PC-9 (cell line): Measurements from ENCODE around the gene STX2. TPM values are rescaled to one million over a fixed set of nuclear protein-coding genes. Genes with fewer than 3 reads are reported as not detected.

Source experiments
- BruUV-seq: library from RNA; stranded (reverse); fragments of 400-500 nt; replicated peaks from 2 replicates; lab custom pipeline; 2021; lab: Mats Ljungman, UMichigan
- CTCF ChIA-PET: fragments of 300-600 bp; sonication (Branson Sonifier 250); formaldehyde crosslinking; loops from one replicate; lab custom pipeline; 2022; ENCODE audit warnings: antibody characterized with exemption; lab: Charles Lee
- POLR2A ChIA-PET: fragments of 300-600 bp; sonication (Branson Sonifier 250); formaldehyde crosslinking; loops from one replicate; lab custom pipeline; 2022; ENCODE audit warnings: antibody characterized with exemption; ENCODE audit not compliant: unreplicated experiment; lab: Charles Lee
- DNase-seq, 2 experiments: peaks; one replicate each; pipeline versions ENCODE4 v3.0.0 to v3.0.0-alpha.2; 2015 to 2022; ENCODE audit warnings: mixed read lengths in 1 of 2
- H2AFZ ChIP-seq: fragments of 200-600 bp; sonication (generic); 2 replicates; pipeline ENCODE4 v1.8.1; 2017; ENCODE audit warnings: antibody characterized with exemption
- H3F3A ChIP-seq: fragments of 200-600 bp; sonication (generic); 2 replicates; pipeline ENCODE4 v1.8.1; 2017; ENCODE audit warnings: antibody characterized with exemption, mild to moderate bottlenecking, low read depth; ENCODE audit not compliant: insufficient read depth
- H3K27ac ChIP-seq: fragments of 200-600 bp; sonication (generic); 2 replicates; pipeline ENCODE4 v1.6.1; 2016; ENCODE audit warnings: mixed run types
- H3K27me3 ChIP-seq: fragments of 200-600 bp; sonication (generic); 2 replicates; pipeline ENCODE4 v1.6.1; 2016; ENCODE audit warnings: low read depth, mixed run types; ENCODE audit not compliant: insufficient read depth
- H3K36me3 ChIP-seq: fragments of 200-600 bp; sonication (generic); 2 replicates; pipeline ENCODE4 v1.6.1; 2016; ENCODE audit warnings: low read depth, mixed run types
- H3K4me1 ChIP-seq: fragments of 200-600 bp; sonication (generic); replicated peaks from 2 replicates; pipeline ENCODE4 v1.6.1; 2016; ENCODE audit warnings: mixed run types; ENCODE audit not compliant: insufficient read depth
- H3K4me2 ChIP-seq: fragments of 200-600 bp; sonication (generic); 2 replicates; pipeline ENCODE4 v1.6.1; 2017; ENCODE audit warnings: mixed run types
- H3K4me3 ChIP-seq: fragments of 200-600 bp; sonication (generic); 2 replicates; pipeline ENCODE4 v1.6.1; 2016; ENCODE audit warnings: mixed run types
- H3K79me2 ChIP-seq: fragments of 200-600 bp; sonication (generic); 2 replicates; pipeline ENCODE4 v1.6.1; 2017; ENCODE audit warnings: low read depth, mixed run types
- H3K9me2 ChIP-seq: fragments of 200-600 bp; sonication (generic); 2 replicates; pipeline ENCODE4 v1.8.1; 2017; ENCODE audit warnings: mild to moderate bottlenecking; ENCODE audit not compliant: insufficient read depth
- H3K9me3 ChIP-seq: fragments of 200-600 bp; sonication (generic); 2 replicates; pipeline ENCODE4 v1.8.1; 2016; ENCODE audit warnings: low read depth; ENCODE audit not compliant: insufficient read depth
- H4K20me1 ChIP-seq: fragments of 200-600 bp; sonication (generic); 2 replicates; pipeline ENCODE4 v1.8.1; 2017; ENCODE audit not compliant: insufficient read depth
- CTCF ChIP-seq: fragments of 200-600 bp; sonication (generic); conservative IDR thresholded peaks from 2 replicates; pipeline ENCODE4 v1.6.1; 2017; ENCODE audit warnings: mixed run types, antibody characterized with exemption, mild to moderate bottlenecking, moderate library complexity
- EZH2 ChIP-seq: fragments of 200-600 bp; sonication (generic); IDR thresholded peaks from 2 replicates; pipeline ENCODE4 v1.8.0; 2017; ENCODE audit warnings: antibody characterized with exemption, low read depth
- intact Hi-C: fragments of 100-400 bp; cut with micrococcal nuclease; formaldehyde crosslinking; loops from one replicate; pipeline ENCODE4 v1.10.0; 2022; ENCODE audit not compliant: unreplicated experiment
- total RNA-seq: library from RNA; stranded (reverse); gene quantifications from 2 replicates; pipeline ENCODE4 v1.2.3, GENCODE V29; 2021

The STX2 gene
- total RNA-seq, 1 experiment from 2014 or later = 9.7 TPM

GRCh38 chr12:130743176-130743575, 95.9 kb downstream of the STX2 start:
- no peaks in the 10 kb centered on the region for H3K36me3 ChIP-seq
- H3K4me3 ChIP-seq = no peak overlapping the region
- ChIA-PET POLR2A (no interaction called here), CTCF (no interaction called here)
- TF ChIP-seq CTCF = no peak
- H3K9me3 ChIP-seq = no peaks in the 10 kb centered on the region
- H3K27ac ChIP-seq = no peak overlapping the region
- no peaks in the 10 kb centered on the region for H3K79me2 ChIP-seq
- intact Hi-C loops = no loop called here
- no peaks in the 10 kb centered on the region for H3F3A ChIP-seq
- no TSS peak for BruUV-seq
- H2AFZ ChIP-seq = no peak overlapping the region
- DNase-seq = no peak
- H4K20me1 ChIP-seq = no peaks in the 10 kb centered on the region
- H3K4me1 ChIP-seq = no peaks in the 10 kb centered on the region
- no peaks in the 10 kb centered on the region for H3K9me2 ChIP-seq
- H3K27me3 ChIP-seq = peaks cover 69% of the 10 kb centered on the region
- H3K4me2 ChIP-seq = no peak overlapping the region

- Histone ChIP-seq H3K27ac (no peak overlapping the region), H3K9me3 (no peaks in the 10 kb centered on the region), H3K79me2 (no peaks in the 10 kb centered on the region), H3K4me2 (no peak overlapping the region), H3K27me3 (peaks cover 72% of the 10 kb centered on the region), H3F3A (no peaks in the 10 kb centered on the region), H3K9me2 (no peaks in the 10 kb centered on the region), H2AFZ (no peak overlapping the region), H3K4me3 (no peak overlapping the region), H4K20me1 (no peaks in the 10 kb centered on the region), H3K36me3 (no peaks in the 10 kb centered on the region), H3K4me1 (no peaks in the 10 kb centered on the region)
- intact Hi-C loops = no loop called here
- ChIA-PET CTCF (no interaction called here), POLR2A (no interaction called here)
- no TSS peak for BruUV-seq
- DNase-seq = no peak
- TF ChIP-seq CTCF = no peak
- TF ChIP-seq EZH2 = no peak
Observed at GRCh38 chr12:130742716-130743115, 96.3 kb downstream of the STX2 start.

GRCh38 chr12:130742112-130742511, 96.9 kb downstream of the STX2 start:
- H3K4me1 ChIP-seq = no peaks in the 10 kb centered on the region
- H3F3A ChIP-seq = no peaks in the 10 kb centered on the region
- no peak for DNase-seq
- no peak for TF ChIP-seq CTCF
- no peak for TF ChIP-seq EZH2
- no TSS peak for BruUV-seq
- intact Hi-C loops = no loop called here
- no peak overlapping the region for H3K4me2 ChIP-seq
- H3K36me3 ChIP-seq = no peaks in the 10 kb centered on the region
- H2AFZ ChIP-seq = no peak overlapping the region
- H3K27ac ChIP-seq = no peak overlapping the region
- no peak overlapping the region for H3K4me3 ChIP-seq
- H3K9me2 ChIP-seq = no peaks in the 10 kb centered on the region
- ChIA-PET POLR2A (no interaction called here), CTCF (no interaction called here)
- H3K79me2 ChIP-seq = no peaks in the 10 kb centered on the region
- H3K9me3 ChIP-seq = no peaks in the 10 kb centered on the region
- H4K20me1 ChIP-seq = no peaks in the 10 kb centered on the region
- peaks cover 78% of the 10 kb centered on the region for H3K27me3 ChIP-seq

Other genes with a start within 250 kb of the STX2 start
- gene RIMBP2, start 123.0 kb downstream of the STX2 start, total RNA-seq = not detected in 2 replicates
- 894 and 1,079 TPM in 2 replicates for gene RAN, start 32.8 kb upstream of the STX2 start, total RNA-seq
- gene ADGRD1, start 114.7 kb upstream of the STX2 start, total RNA-seq = not detected in 2 replicates